DMS114 treated with DMSO at 0.1 percent for 48 hours (cell line): ENCODE measurements around the gene LAMA2.

ENCODE experiments used
- DNase-seq: peaks from one replicate; lab custom pipeline; 2025; ENCODE audit not compliant: unreplicated experiment; lab: John Stamatoyannopoulos, UW

LAMA2 gene

DNA sequence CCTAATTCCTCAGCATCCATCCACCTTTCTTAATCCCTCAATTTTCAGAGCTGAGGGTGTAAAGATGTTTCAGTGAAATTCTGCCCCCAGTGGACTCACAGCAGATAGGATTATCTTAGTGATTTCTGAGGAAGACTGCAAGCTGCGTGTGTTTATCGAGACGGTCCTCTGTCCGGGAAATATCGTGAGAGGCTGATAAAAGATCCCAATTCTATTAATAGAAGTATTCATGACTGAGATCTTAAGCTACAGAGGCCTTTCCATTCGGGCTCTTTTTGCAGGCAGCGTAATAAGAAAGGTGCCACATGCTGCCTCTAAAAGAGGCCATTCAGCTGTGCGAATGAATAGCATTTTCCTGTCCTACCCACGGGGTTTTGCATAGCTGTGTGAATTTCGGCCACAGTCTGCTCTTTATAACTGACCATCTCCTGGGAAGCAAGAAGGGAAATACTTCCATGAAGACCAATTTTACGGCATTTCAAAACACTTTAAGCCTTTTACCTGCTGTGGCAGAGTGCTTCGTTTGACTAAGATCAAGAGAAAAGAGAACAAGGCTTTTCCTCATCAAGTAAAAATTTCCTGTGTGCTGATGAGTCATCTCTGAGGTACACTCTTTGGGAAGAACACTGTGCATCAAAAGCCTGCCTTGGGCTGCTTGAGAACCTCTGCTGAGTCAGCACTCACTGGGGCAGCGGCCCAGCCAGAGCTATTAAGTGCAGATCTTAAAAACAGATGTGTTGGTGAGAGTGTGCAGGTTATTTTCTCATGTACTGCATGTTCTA is 618.2 kb downstream of the LAMA2 start:
- DNase-seq = peak; percentile 29

DNA sequence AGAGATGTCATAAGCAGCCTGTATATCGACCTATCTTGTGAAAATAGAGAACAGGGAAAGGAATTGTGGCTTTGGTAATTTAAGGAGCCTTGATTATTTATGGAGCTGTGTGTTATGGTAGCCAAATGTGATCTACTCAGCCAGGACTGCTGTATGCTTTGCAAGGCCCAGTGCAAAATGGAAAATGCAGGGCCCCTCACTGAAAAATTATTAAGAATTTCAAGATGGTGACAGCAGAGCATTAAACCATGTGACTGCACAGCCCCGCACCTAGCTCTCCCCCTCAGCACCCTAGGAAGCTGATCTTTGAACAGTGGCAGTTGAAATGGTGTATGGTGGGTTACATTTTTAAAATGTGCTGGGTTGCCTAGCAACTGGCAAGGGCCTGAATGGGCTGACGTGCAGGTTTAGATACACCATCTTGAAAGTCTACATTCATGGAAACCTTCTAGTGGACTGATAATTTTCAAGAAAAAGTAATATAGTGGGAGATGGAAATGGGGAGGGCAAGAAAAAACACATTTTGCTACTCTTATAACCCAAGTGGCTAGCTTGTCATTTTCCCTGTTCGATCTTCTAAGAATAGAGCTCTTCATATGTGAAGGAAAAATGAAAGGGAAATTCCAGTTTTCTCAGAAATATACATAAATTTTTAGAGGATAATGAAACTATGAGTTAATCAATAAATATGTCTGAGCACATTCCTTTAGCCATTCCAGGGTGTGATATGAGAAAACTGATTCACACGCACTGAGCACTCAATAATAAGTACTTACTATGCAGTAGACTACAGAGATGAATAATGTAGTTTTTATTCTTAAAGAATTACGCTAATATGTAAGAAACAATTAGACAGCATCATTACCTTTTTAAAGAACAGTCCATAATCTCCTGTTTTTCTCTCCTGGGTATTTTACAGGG is 619.1 kb downstream of the LAMA2 start:
- DNase-seq = no peak

- DNase-seq = no peak
These were observed 621.5 kb downstream of the LAMA2 start for GRCh38 chr6:129504456-129504855.

- DNase-seq = no peak
These were observed 624.3 kb downstream of the LAMA2 start for GRCh38 chr6:129507059-129507807.

GRCh38 chr6:129507846-129508245 is 624.9 kb downstream of the LAMA2 start:
- no peak for DNase-seq

GRCh38 chr6:129508477-129509145 is 625.7 kb downstream of the LAMA2 start:
- no peak for DNase-seq

DNA sequence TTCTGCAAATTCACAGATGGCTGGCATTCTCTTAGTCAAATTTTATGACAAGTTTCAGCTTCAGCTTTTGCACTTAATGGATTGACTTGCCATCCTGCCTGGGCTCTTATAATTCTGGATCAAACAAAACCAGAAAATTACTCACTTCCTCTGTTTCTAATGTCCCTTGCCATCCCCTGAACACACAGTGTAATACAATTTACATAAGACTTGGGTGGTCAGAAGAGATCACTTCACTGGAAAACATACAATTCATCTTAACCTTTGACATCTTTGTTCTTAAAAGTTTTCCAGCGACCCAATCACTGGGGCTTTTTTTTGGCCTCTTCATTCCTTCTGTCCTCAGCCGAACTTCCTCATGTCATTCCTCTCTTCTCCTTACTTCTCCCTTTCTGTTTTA is 628.0 kb downstream of the LAMA2 start:
- no peak for DNase-seq

GRCh38 chr6:129513471-129513870 is 630.5 kb downstream of the LAMA2 start:
- DNase-seq = no peak

GRCh38 chr6:129515004-129515403 is 632.1 kb downstream of the LAMA2 start:
- DNase-seq = no peak

GRCh38 chr6:129516005-129516404 is 633.1 kb downstream of the LAMA2 start:
- DNase-seq = no peak

DNA sequence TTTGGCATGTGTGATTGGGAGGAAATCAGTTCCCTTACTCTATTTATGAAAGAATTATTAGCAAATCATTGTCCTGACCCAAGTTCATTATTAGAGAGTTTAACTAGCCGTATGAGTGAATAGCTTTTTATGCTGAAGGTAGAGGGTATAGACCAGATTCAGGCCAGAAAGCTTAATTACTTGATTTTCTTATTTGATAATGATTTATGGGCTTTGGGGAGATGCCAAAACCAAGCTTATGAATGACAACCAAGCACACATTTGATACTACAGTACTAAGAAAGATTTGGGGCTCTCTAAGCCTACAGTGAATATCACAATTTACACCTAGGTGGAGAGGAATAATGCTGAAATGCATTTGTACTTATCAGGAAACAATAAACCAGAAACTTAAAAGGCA is 633.8 kb downstream of the LAMA2 start:
- DNase-seq = no peak

DNA sequence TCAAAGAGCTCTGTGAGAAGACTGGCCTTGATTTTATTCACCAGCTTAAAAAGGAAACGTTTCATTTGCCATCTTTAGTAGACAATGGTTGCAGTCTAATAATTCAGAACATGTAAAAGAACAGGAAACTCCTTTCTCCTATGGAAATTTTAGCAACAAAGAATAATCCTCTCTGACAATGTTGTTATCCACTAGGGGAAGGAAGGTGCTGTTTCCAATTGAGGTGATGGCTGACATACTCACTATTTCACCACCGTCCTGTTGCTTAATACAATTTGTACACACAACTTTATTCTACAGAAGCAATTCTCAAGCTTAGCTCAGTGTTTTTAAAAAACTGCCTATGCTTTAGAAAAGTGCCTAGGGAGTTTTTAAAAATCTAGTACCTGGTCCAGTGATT is 634.4 kb downstream of the LAMA2 start:
- DNase-seq = no peak

- no peak for DNase-seq
These were observed 636.8 kb downstream of the LAMA2 start for GRCh38 chr6:129519750-129520149.

DNA sequence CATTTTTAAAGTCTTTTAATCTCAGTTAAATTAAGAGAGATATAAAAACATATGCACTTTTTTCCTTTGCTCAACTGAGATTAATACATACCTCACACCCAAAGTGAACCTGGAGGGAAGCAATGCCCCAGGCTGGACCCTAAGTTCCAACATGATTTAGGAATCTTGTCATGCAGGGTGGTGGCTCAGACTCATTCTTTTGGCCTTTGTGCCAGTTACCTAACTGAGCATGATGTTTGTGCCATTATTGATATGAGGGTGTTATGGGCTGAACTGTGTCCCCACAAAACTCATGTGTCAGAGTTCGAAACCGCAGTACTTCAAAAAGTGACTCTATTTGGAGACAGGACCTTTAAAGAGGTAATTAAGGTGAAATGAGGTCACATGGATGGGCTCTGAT is 639.0 kb downstream of the LAMA2 start:
- DNase-seq = no peak

- no peak for DNase-seq
These were observed 640.9 kb downstream of the LAMA2 start for GRCh38 chr6:129523816-129524215.

DNA sequence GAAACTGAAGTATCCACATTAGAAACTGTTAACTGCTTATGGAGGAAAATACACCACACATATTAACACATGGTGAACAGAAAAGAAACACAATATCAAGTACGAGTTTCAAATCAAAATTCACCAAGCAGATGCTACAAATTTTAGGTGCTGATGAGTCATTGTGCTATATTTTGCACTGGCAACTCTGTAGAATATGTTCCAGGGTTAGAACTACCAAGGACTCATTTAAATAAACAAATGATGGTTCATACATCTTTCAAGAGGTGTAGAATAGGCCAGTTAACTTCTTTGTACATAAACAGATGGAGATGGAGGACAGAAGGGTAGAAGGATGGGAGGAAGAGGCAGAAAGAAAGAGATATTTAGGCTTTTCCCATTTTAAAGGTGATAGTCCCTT is 642.1 kb downstream of the LAMA2 start:
- no peak for DNase-seq

DNA sequence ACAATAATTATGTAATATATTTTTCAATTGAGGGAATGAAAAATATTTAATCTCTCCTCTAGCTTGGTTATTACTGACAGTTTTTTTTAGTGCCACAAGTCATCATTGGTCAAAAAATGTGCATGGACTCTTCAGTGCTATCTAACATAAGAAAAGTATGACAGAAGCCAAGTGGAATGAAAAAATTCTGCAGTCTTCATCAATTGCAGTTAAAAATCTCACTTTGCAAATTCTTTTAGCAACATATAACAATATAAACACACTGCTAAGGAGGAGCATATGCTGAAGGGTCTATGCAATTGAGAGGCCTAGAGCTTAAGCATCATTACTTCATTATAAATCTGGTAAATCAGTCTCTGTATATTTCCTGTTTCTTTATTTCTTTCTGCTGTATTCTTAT is 652.0 kb downstream of the LAMA2 start:
- no peak for DNase-seq

DNA sequence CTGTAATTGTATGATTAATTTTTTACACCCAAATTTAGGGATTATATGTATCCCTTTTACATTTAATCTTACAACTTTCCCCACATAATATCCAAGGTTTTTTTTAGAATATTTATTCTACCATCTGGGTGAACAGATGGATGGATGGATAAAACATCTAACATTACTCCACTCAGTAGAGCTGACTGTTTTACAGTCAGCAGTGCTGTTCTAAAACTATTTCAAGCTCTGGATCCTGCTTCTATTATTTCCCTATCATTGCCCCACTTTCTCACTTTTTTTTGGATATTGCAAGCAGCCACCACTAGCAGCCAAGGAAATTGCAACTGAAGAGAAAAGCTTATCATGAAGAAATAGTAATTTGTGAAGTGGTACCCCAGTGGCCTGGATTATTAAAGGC is 653.3 kb downstream of the LAMA2 start:
- DNase-seq = no peak

- DNase-seq = no peak
These were observed 656.1 kb downstream of the LAMA2 start for GRCh38 chr6:129539032-129539431.

- no peak for DNase-seq
These were observed 659.8 kb downstream of the LAMA2 start for GRCh38 chr6:129542705-129543104.

DNA sequence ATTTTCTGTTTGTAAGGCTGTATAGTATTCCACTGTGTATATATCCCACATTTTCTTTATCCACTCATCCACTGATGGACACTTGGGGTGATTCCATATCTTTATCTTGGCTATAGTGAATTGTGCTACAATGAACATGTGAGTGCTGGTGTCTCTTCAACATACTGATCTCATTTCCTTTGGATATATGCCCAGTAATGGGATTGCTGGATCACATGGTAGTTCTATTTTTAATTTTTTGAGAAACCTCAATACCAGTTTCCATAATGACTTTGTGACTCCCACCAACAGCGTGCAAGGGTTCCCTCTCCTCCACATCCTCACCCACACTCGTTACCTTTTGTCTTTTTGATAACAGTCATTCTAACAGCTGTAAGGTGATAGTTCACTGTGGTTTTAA is 661.0 kb downstream of the LAMA2 start:
- DNase-seq = no peak
